ENCODE data around the gene TASOR2.

TASOR2 gene

GRCh38 chr10:5655121-5655520, 29.5 kb upstream of the TASOR2 start:
- no peak for DNase-seq (ENCODE audit: low read depth in 3 of 3)

GRCh38 chr10:5656737-5657579, 27.7 kb upstream of the TASOR2 start:
- no peak for DNase-seq (ENCODE audit: low read depth in 3 of 3)

- no peak for DNase-seq (ENCODE audit: low read depth in 3 of 3)
These were observed 25.6 kb upstream of the TASOR2 start for GRCh38 chr10:5658871-5659618.

- no peak for DNase-seq (ENCODE audit: low read depth in 3 of 3)
These were observed 24.7 kb upstream of the TASOR2 start for GRCh38 chr10:5659702-5660528.

GRCh38 chr10:5661043-5661442, 23.6 kb upstream of the TASOR2 start:
- DNase-seq (ENCODE audit: low read depth in 3 of 3): no peak

GRCh38 chr10:5662708-5663579, 21.7 kb upstream of the TASOR2 start:
- DNase-seq (ENCODE audit: low read depth in 3 of 3): no peak

GRCh38 chr10:5663692-5664427, 20.8 kb upstream of the TASOR2 start:
- no peak for DNase-seq (ENCODE audit: low read depth in 3 of 3)

GRCh38 chr10:5665373-5666007, 19.1 kb upstream of the TASOR2 start:
- no peak for DNase-seq (ENCODE audit: low read depth in 3 of 3)

- DNase-seq (ENCODE audit: low read depth in 3 of 3): peak in 1 of 3 donors; percentile 38
These were observed 18.4 kb upstream of the TASOR2 start, which contains the start of gene ASB13 for GRCh38 chr10:5666008-5666840. TSS of gene ASB13 (minus strand) at chr10:5666595. CDS start at chr10:5666551, 44 bp downstream.

GRCh38 chr10:5666841-5667630, 17.6 kb upstream of the TASOR2 start:
- no peak for DNase-seq (ENCODE audit: low read depth in 3 of 3)

GRCh38 chr10:5668429-5668828, 16.2 kb upstream of the TASOR2 start:
- DNase-seq (ENCODE audit: low read depth in 3 of 3): no peak

GRCh38 chr10:5669604-5670003, 15.0 kb upstream of the TASOR2 start:
- DNase-seq (ENCODE audit: low read depth in 3 of 3): no peak

GRCh38 chr10:5670662-5671375, 13.8 kb upstream of the TASOR2 start:
- DNase-seq (ENCODE audit: low read depth in 3 of 3): no peak

GRCh38 chr10:5678397-5679036, 6.1 kb upstream of the TASOR2 start:
- no peak for DNase-seq (ENCODE audit: low read depth in 3 of 3)

- DNase-seq (ENCODE audit: low read depth in 3 of 3): no peak
These were observed 5.6 kb upstream of the TASOR2 start for GRCh38 chr10:5679037-5679435.

GRCh38 chr10:5679606-5680005, 5.0 kb upstream of the TASOR2 start:
- no peak for DNase-seq (ENCODE audit: low read depth in 3 of 3)

- no peak for DNase-seq (ENCODE audit: low read depth in 3 of 3)
These were observed 2.7 kb upstream of the TASOR2 start for GRCh38 chr10:5681930-5682329.

All from stimulated activated CD4-positive, alpha-beta T cell treated with anti-CD3 and anti-CD28 coated beads, TNF-alpha, amount 100 ng/mL, for 48 hours (primary cell).